Measurements from ENCODE around the gene KLK11.

- TF ChIP-seq CTCF (IDR thresholded peaks at IDR 0.05) (no peak), EZH2 (IDR thresholded peaks at IDR 0.05; ENCODE audit: borderline replicate concordance, insufficient read depth, low read depth, low read length, poor library complexity, severe bottlenecking) (no peak)
These were observed 28.4 kb downstream of the KLK11 start for GRCh38 chr19:50998061-50998460.

All from B cell (primary cell).